SU-DHL-6 (cell line): ENCODE results near the gene DACT3.

Experiments used
- H2AFZ ChIP-seq: fragments of 200-600 bp; sonication (generic); 2 replicates; pipeline ENCODE4 v1.6.1; 2014; ENCODE audit warnings: low read depth, mild to moderate bottlenecking, moderate library complexity, mixed read lengths, antibody characterized with exemption, low read length; ENCODE audit not compliant: severe bottlenecking
- H3F3A ChIP-seq: fragments of 200-600 bp; shearing (Covaris generic); 2 replicates; pipeline ENCODE4 v1.6.0; 2016; ENCODE audit warnings: antibody characterized with exemption, mild to moderate bottlenecking; ENCODE audit not compliant: insufficient read depth
- H3K27ac ChIP-seq: fragments of 200-600 bp; sonication (generic); 2 replicates; pipeline ENCODE4 v1.5.1; 2016; ENCODE audit warnings: low read depth, mild to moderate bottlenecking, low read length, moderate library complexity, mixed read lengths
- H3K27me3 ChIP-seq: fragments of 200-600 bp; sonication (generic), shearing (Covaris generic); 2 replicates; pipeline ENCODE4 v1.6.0; 2014; ENCODE audit warnings: mild to moderate bottlenecking, low read length
- H3K36me3 ChIP-seq: fragments of 200-600 bp; sonication (generic); 2 replicates; pipeline ENCODE4 v1.6.1; 2014; ENCODE audit warnings: mild to moderate bottlenecking, low read length, mixed read lengths
- H3K4me2 ChIP-seq: fragments of 300-600, 200-600 bp; shearing (Covaris generic), sonication (generic); 2 replicates; pipeline ENCODE4 v1.6.0; 2014; ENCODE audit warnings: low read length, low read depth, mild to moderate bottlenecking; ENCODE audit not compliant: poor library complexity, severe bottlenecking
- H3K4me3 ChIP-seq: fragments of 200-600 bp; sonication (generic); 2 replicates; pipeline ENCODE4 v1.5.1; 2014; ENCODE audit warnings: antibody characterized with exemption, low read length, mild to moderate bottlenecking, mixed read lengths; ENCODE audit not compliant: insufficient read depth, poor library complexity, severe bottlenecking
- H3K79me2 ChIP-seq: fragments of 200-600 bp; sonication (generic); 2 replicates; pipeline ENCODE4 v1.6.1; 2014; ENCODE audit warnings: mild to moderate bottlenecking, low read length, moderate library complexity; ENCODE audit not compliant: insufficient read depth
- H3K9ac ChIP-seq: fragments of 200-600 bp; sonication (generic); 2 replicates; pipeline ENCODE4 v1.7.0; 2014; ENCODE audit warnings: mild to moderate bottlenecking, low read length
- H3K9me2 ChIP-seq: fragments of 200-600 bp; sonication (generic); replicated peaks from 2 replicates; pipeline ENCODE4 v1.6.1; 2014; ENCODE audit warnings: low read length; ENCODE audit not compliant: insufficient read depth
- H3K9me3 ChIP-seq: fragments of 200-600 bp; sonication (generic); 2 replicates; pipeline ENCODE4 v1.6.1; 2014; ENCODE audit warnings: low read length, mixed read lengths; ENCODE audit not compliant: insufficient read depth
- H4K20me1 ChIP-seq: fragments of 200-600 bp; sonication (generic); 2 replicates; pipeline ENCODE4 v1.6.1; 2014; ENCODE audit warnings: low read depth, mild to moderate bottlenecking, antibody characterized with exemption, low read length, moderate library complexity, mixed read lengths
- EZH2phosphoT487 ChIP-seq: fragments of 200-600 bp; sonication (generic), shearing (Covaris generic); conservative IDR thresholded peaks from 2 replicates; pipeline ENCODE4 v1.6.1; 2018; ENCODE audit warnings: mild to moderate bottlenecking, antibody characterized with exemption, low read length, moderate library complexity, mixed read lengths
- TF ChIP-seq, protein P1 (sequence below): fragments of 200-600 bp; sonication (generic); IDR thresholded peaks from one replicate; pipeline ENCODE4 v1.5.1; 2017; ENCODE audit warnings: antibody characterized with exemption, mild to moderate bottlenecking, low read length, moderate library complexity; ENCODE audit not compliant: insufficient read depth, poor library complexity, severe bottlenecking

The DACT3 gene

DNA sequence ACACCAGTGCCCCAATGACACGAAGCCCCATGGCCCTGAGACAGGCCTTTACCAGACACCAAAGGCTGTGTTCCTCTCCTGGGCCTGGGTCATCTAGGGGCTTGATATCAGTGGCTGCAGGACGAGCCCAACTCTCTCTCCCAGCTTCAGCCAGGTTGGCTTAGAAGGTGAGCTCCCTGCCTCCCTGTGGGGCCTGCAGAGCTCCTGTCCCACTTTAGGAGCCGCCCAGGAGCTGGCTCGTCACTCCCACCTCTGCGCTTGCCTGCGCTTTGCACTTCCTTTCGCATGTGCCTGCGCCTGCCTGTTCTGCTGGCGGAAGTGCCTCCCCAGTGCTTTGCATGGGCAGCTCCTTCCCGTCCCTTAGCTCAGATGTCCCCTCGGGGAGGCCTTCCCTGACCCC is 55.0 kb downstream of the DACT3 start:
- Histone ChIP-seq H3K9ac (no peak overlapping the region), H3K79me2 (peaks cover 47% of the 10 kb centered on the region), H3K9me3 (no peaks in the 10 kb centered on the region), H2AFZ (no peak overlapping the region), H3K27me3 (no peaks in the 10 kb centered on the region), H4K20me1 (no peaks in the 10 kb centered on the region), H3K4me3 (no peak overlapping the region), H3K27ac (no peak overlapping the region), H3K36me3 (no peaks in the 10 kb centered on the region), H3F3A (no peaks in the 10 kb centered on the region), H3K9me2 (no peaks in the 10 kb centered on the region), H3K4me2 (no peak overlapping the region)
- TF ChIP-seq, protein P1, sequence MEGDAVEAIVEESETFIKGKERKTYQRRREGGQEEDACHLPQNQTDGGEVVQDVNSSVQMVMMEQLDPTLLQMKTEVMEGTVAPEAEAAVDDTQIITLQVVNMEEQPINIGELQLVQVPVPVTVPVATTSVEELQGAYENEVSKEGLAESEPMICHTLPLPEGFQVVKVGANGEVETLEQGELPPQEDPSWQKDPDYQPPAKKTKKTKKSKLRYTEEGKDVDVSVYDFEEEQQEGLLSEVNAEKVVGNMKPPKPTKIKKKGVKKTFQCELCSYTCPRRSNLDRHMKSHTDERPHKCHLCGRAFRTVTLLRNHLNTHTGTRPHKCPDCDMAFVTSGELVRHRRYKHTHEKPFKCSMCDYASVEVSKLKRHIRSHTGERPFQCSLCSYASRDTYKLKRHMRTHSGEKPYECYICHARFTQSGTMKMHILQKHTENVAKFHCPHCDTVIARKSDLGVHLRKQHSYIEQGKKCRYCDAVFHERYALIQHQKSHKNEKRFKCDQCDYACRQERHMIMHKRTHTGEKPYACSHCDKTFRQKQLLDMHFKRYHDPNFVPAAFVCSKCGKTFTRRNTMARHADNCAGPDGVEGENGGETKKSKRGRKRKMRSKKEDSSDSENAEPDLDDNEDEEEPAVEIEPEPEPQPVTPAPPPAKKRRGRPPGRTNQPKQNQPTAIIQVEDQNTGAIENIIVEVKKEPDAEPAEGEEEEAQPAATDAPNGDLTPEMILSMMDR, result no peak
- no peak for TF ChIP-seq EZH2phosphoT487

- Histone ChIP-seq H3K4me3 (no peak overlapping the region), H2AFZ (no peak overlapping the region), H3K79me2 (peaks cover 47% of the 10 kb centered on the region), H3K36me3 (no peaks in the 10 kb centered on the region), H3K27ac (no peak overlapping the region), H3F3A (no peaks in the 10 kb centered on the region), H3K9me3 (no peaks in the 10 kb centered on the region), H3K9ac (no peak overlapping the region), H3K27me3 (no peaks in the 10 kb centered on the region), H3K4me2 (no peak overlapping the region), H3K9me2 (no peaks in the 10 kb centered on the region), H4K20me1 (no peaks in the 10 kb centered on the region)
- TF ChIP-seq, protein P1, result no peak
- TF ChIP-seq EZH2phosphoT487, result no peak
These were observed 55.6 kb downstream of the DACT3 start for GRCh38 chr19:46605356-46605821.

GRCh38 chr19:46604781-46605355 is 56.1 kb downstream of the DACT3 start:
- H3K79me2 ChIP-seq, result peaks cover 47% of the 10 kb centered on the region
- H3K27me3 ChIP-seq, result no peaks in the 10 kb centered on the region
- H3F3A ChIP-seq, result peaks cover 4% of the 10 kb centered on the region
- H2AFZ ChIP-seq, result no peak overlapping the region
- H3K9me3 ChIP-seq, result no peaks in the 10 kb centered on the region
- H3K36me3 ChIP-seq, result no peaks in the 10 kb centered on the region
- H4K20me1 ChIP-seq, result no peaks in the 10 kb centered on the region
- no peaks in the 10 kb centered on the region for H3K9me2 ChIP-seq
- TF ChIP-seq EZH2phosphoT487, result no peak
- TF ChIP-seq, protein P1, result no peak
- no peak overlapping the region for H3K4me3 ChIP-seq
- no peak overlapping the region for H3K27ac ChIP-seq
- H3K9ac ChIP-seq, result no peak overlapping the region
- no peak overlapping the region for H3K4me2 ChIP-seq
